Lower leg skin (tissue), 3 donors: Measurements from ENCODE around the gene ZNF175.

Experiments used
- CTCF ChIP-seq, 3 donors: fragments of 450-650 bp; IDR thresholded peaks; one replicate each; pipeline ENCODE4 v1.5.1; 2016; ENCODE audit warnings: antibody characterized with exemption in 3 of 3, mild to moderate bottlenecking in 3 of 3, moderate library complexity in 2 of 3
- POLR2A ChIP-seq, 2 donors: fragments of 450-650 bp; IDR thresholded peaks; one replicate each; pipeline ENCODE4 v1.6.1; 2016 to 2017; ENCODE audit warnings: antibody characterized with exemption in 2 of 2, mild to moderate bottlenecking in 1 of 2, moderate library complexity in 1 of 2

GRCh38 chr19:51639916-51640315 is 68.8 kb downstream of the ZNF175 start:
- no peak for TF ChIP-seq CTCF (IDR thresholded peaks at IDR 0.05)
- no peak for TF ChIP-seq POLR2A (IDR thresholded peaks at IDR 0.05)
